Measurements from ENCODE around the gene KCNIP4. TPM values are rescaled to one million over a fixed set of nuclear protein-coding genes. Genes with fewer than 3 reads are reported as not detected.

The KCNIP4 gene
- total and polyA plus RNA-seq, 9 of the 15 experiments (the other 6 are each of a cell fraction or from before 2014, with no cell fraction given): 0.25 to 0.41 TPM; not detected in 7

- H3K79me2 ChIP-seq (ENCODE audit: control insufficient read depth, insufficient read depth, low read length): no peaks in the 10 kb centered on the region
- no peak for FAIRE-seq
- no peak overlapping the region for H3K27ac ChIP-seq (ENCODE audit: extremely low read depth, low read depth, low read length)
- no peaks in the 10 kb centered on the region for H4K20me1 ChIP-seq (replicated peaks; ENCODE audit: control insufficient read depth, insufficient read depth, low read length)
- no peak for ATAC-seq
- no peak overlapping the region for H3K4me2 ChIP-seq (ENCODE audit: insufficient read depth, low read length)
- BruUV-seq (replicated peaks): no TSS peak
- no peaks in the 10 kb centered on the region for H3K9me1 ChIP-seq (ENCODE audit: control insufficient read depth, insufficient read depth, low read length)
- H3K4me3 ChIP-seq: no peak overlapping the region
- TF ChIP-seq ZNF23 (CRISPR knock-in tag; IDR thresholded peaks at IDR 0.05): no peak
- TF ChIP-seq ZNF184 (CRISPR knock-in tag; IDR thresholded peaks at IDR 0.05): no peak
- TF ChIP-seq ZNF133 (CRISPR knock-in tag; IDR thresholded peaks at IDR 0.05): no peak
- TF ChIP-seq SMAD3 (CRISPR knock-in tag; conservative IDR thresholded peaks at IDR 0.05): no peak
- no peak for TF ChIP-seq KDM1A (IDR thresholded peaks at IDR 0.05)
- no peak for TF ChIP-seq ILF3 (IDR thresholded peaks at IDR 0.05; ENCODE audit: borderline replicate concordance)
- TF ChIP-seq ETV6 (IDR thresholded peaks at IDR 0.05; ENCODE audit: borderline replicate concordance in 1 of 2, low read depth in 2 of 2, low read length in 1 of 2): no peak
- TF ChIP-seq ETV6 (CRISPR knock-in tag; IDR thresholded peaks at IDR 0.05; ENCODE audit: borderline replicate concordance): no peak
- no peak for TF ChIP-seq ATF2 (CRISPR knock-in tag; IDR thresholded peaks at IDR 0.05)
- no peak for TF ChIP-seq TSHZ1 (CRISPR knock-in tag; IDR thresholded peaks at IDR 0.05)
- no peak for TF ChIP-seq GABPB2 (CRISPR knock-in tag; conservative IDR thresholded peaks at IDR 0.05)
- no peak overlapping the region for H2AFZ ChIP-seq (ENCODE audit: low read depth, low read length)
- intact Hi-C loops (cut with micrococcal nuclease): no loop called here
- no peak overlapping the region for H3K9ac ChIP-seq (ENCODE audit: insufficient read depth in 1 of 2, low read depth in 2 of 2, low read length in 2 of 2)
- no peaks in the 10 kb centered on the region for H3K36me3 ChIP-seq (ENCODE audit: control insufficient read depth, insufficient read depth, low read length)
- ChIA-PET CTCF (ENCODE audit: low intra/inter-chr PET ratio) (no interaction called here), POLR2A (no interaction called here)
- H3K27me3 ChIP-seq (ENCODE audit: control insufficient read depth in 2 of 2, insufficient read depth in 2 of 2, low read length in 2 of 2): no peaks in the 10 kb centered on the region
- WGBS (ENCODE audit: insufficient coverage, low coverage, missing lambda C conversion rate): 0% methylated on average over 4 of the region's 4 CpGs
- DNase-seq (ENCODE audit: extremely low read depth in 1 of 4, low spot score in 3 of 4): no peak
- no peaks in the 10 kb centered on the region for H3K9me3 ChIP-seq (replicated peaks; ENCODE audit: control insufficient read depth, insufficient read depth, low read depth, low read length)
- in situ Hi-C loops (cut with MboI): no loop called here
- H3K4me1 ChIP-seq (replicated peaks in 1 of 2; ENCODE audit: control insufficient read depth in 2 of 2, insufficient read depth in 2 of 2, low read length in 2 of 2): no peaks in the 10 kb centered on the region
Measured at GRCh38 chr4:21749412-21749811, 199.2 kb downstream of the KCNIP4 start.
